ENCODE measurements around the gene ANKS6.

DNA sequence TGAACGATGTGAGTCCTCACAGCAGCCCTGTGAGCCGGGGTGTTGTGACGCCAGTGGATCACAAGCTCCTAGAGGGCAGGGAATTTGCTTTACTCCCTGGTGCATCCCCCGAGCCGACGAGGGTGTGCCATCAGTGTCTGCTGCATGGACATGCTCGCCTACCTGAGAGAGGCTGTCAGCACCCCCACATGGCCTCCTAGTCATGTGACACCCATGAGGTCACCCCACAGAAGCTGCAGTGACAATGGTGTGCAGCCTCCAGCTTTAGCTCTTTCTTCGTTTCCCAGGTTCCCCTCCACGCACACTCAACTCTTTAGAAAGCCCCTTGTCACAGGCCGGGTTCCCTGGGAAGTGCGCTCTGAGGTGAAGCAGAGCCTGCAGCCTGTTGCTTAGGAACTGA is 67.9 kb downstream of the ANKS6 start:
- TF ChIP-seq, protein P1, sequence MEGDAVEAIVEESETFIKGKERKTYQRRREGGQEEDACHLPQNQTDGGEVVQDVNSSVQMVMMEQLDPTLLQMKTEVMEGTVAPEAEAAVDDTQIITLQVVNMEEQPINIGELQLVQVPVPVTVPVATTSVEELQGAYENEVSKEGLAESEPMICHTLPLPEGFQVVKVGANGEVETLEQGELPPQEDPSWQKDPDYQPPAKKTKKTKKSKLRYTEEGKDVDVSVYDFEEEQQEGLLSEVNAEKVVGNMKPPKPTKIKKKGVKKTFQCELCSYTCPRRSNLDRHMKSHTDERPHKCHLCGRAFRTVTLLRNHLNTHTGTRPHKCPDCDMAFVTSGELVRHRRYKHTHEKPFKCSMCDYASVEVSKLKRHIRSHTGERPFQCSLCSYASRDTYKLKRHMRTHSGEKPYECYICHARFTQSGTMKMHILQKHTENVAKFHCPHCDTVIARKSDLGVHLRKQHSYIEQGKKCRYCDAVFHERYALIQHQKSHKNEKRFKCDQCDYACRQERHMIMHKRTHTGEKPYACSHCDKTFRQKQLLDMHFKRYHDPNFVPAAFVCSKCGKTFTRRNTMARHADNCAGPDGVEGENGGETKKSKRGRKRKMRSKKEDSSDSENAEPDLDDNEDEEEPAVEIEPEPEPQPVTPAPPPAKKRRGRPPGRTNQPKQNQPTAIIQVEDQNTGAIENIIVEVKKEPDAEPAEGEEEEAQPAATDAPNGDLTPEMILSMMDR (IDR thresholded peaks at IDR 0.05), result no peak
- no peak for TF ChIP-seq POLR2A (IDR thresholded peaks at IDR 0.05)
- TF ChIP-seq POLR2AphosphoS5 (IDR thresholded peaks at IDR 0.05), result no peak
